GM10248 (cell line): ENCODE results near the gene GZMB.
"Not testable (repeated sequence)": the region's sequence is repeated elsewhere in the genome, so short reads cannot be mapped to it uniquely, and the experiment has no call there.

Source experiments
- CTCF ChIA-PET: fragments of 300-600 bp; sonication (Branson Sonifier 250); formaldehyde crosslinking; extraction: SDS; loops from one replicate; lab custom pipeline; 2021; ENCODE audit warnings: antibody characterized with exemption; lab: Yijun Ruan, JAX
- POLR2A ChIA-PET: fragments of 350-650 bp; sonication (Branson Sonifier 250); formaldehyde crosslinking; extraction: SDS; loops from one replicate; lab custom pipeline; 2020; ENCODE audit warnings: antibody characterized with exemption; lab: Yijun Ruan, JAX
- DNase-seq: peaks from one replicate; pipeline ENCODE4 v3.0.0; 2012; ENCODE audit errors: extremely low spot score
- CTCF ChIP-seq: IDR thresholded peaks from 2 replicates; pipeline ENCODE4 v1.5.1; 2012; ENCODE audit warnings: mild to moderate bottlenecking, low read depth; ENCODE audit errors: extremely low read depth, missing control alignments, control extremely low read depth

The GZMB gene

GRCh38 chr14:24664366-24664765 is 30.4 kb upstream of the GZMB start:
- ChIA-PET CTCF (interaction anchor here (0.8 to 4.1 kb wide), 3 partner anchors 9 to 59 kb away, joined by 4 to 23 read pairs (median 20); no protein-coding TSS in a partner anchor), POLR2A (no interaction called here)
- DNase-seq, result no peak
- TF ChIP-seq CTCF, result no peak

- POLR2A ChIA-PET, result no interaction called here
- DNase-seq, result no peak
- CTCF ChIA-PET, result interaction anchor here (1.1 to 4.1 kb wide), 6 partner anchors 11 to 115 kb away, joined by 3 to 23 read pairs (median 6); no protein-coding TSS in a partner anchor
- no peak for TF ChIP-seq CTCF
Measured at GRCh38 chr14:24662753-24663152, 28.8 kb upstream of the GZMB start.

GRCh38 chr14:24659916-24660570 is 26.1 kb upstream of the GZMB start:
- no peak for TF ChIP-seq CTCF
- no peak for DNase-seq
- ChIA-PET POLR2A (interaction anchor here (0.6 kb wide), 1 partner anchor 376 kb away, joined by 12 read pairs; no protein-coding TSS in a partner anchor), CTCF (interaction anchor here (1.6 kb wide), 1 partner anchor 10 kb away, joined by 4 read pairs; no protein-coding TSS in a partner anchor)

GRCh38 chr14:24648361-24648760 is 14.4 kb upstream of the GZMB start:
- POLR2A ChIA-PET, CTCF ChIA-PET, DNase-seq: not testable (repeated sequence)

GRCh38 chr14:24639905-24640304 is 5.9 kb upstream of the GZMB start:
- ChIA-PET CTCF (interaction anchor here (1.0 to 1.3 kb wide), 3 partner anchors 21 to 38 kb away, joined by 3 to 4 read pairs (median 3); no protein-coding TSS in a partner anchor), POLR2A (no interaction called here)
- DNase-seq, result no peak
- TF ChIP-seq CTCF, result no peak

GRCh38 chr14:24639270-24639669 is 5.3 kb upstream of the GZMB start:
- no peak for TF ChIP-seq CTCF
- POLR2A ChIA-PET, result no interaction called here
- DNase-seq, result no peak
- CTCF ChIA-PET, result no interaction called here

GRCh38 chr14:24633353-24633752 is 637 bp downstream of the GZMB start:
- CTCF ChIA-PET, result interaction anchor here (0.9 to 1.8 kb wide), 4 partner anchors 17 to 46 kb away, joined by 3 to 5 read pairs (median 3); no protein-coding TSS in a partner anchor
- no peak for DNase-seq
- TF ChIP-seq CTCF, result no peak
- POLR2A ChIA-PET, result no interaction called here
